ENCODE results near the gene MCM8.
"Not testable (repeated sequence)": the region's sequence is repeated elsewhere in the genome, so short reads cannot be mapped to it uniquely, and the experiment has no call there.

Gene MCM8

DNA sequence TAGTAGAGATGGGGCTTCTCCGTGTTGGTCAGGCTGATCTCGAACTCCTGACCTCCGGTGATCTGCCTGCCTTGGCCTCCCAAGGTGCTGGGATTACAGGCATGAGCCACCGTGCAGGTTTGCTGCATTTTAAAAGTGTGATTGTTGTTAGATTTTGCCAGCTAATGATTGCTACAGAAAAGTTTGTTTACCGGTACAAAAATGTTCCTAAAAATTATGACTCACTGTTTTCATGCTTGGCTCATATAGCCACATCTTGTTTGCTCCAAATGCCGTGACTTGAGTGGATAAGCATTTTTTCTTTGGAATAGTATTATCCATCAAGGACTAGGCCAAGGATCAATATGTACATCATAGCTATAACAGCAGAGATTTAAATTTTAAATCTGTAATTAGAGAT lies 79.1 kb downstream of the MCM8 start:
- TF ChIP-seq, protein P1, sequence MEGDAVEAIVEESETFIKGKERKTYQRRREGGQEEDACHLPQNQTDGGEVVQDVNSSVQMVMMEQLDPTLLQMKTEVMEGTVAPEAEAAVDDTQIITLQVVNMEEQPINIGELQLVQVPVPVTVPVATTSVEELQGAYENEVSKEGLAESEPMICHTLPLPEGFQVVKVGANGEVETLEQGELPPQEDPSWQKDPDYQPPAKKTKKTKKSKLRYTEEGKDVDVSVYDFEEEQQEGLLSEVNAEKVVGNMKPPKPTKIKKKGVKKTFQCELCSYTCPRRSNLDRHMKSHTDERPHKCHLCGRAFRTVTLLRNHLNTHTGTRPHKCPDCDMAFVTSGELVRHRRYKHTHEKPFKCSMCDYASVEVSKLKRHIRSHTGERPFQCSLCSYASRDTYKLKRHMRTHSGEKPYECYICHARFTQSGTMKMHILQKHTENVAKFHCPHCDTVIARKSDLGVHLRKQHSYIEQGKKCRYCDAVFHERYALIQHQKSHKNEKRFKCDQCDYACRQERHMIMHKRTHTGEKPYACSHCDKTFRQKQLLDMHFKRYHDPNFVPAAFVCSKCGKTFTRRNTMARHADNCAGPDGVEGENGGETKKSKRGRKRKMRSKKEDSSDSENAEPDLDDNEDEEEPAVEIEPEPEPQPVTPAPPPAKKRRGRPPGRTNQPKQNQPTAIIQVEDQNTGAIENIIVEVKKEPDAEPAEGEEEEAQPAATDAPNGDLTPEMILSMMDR (IDR thresholded peaks at IDR 0.05; ENCODE audit: borderline replicate concordance, control extremely low read depth, extremely low read depth, insufficient read depth, missing control alignments) = no peak
- no peak for DNase-seq (ENCODE audit: low spot score)
- in situ Hi-C loops (cut with MboI; ENCODE audit: low sequenced_read_pairs, unreplicated experiment) = no loop called here

DNA sequence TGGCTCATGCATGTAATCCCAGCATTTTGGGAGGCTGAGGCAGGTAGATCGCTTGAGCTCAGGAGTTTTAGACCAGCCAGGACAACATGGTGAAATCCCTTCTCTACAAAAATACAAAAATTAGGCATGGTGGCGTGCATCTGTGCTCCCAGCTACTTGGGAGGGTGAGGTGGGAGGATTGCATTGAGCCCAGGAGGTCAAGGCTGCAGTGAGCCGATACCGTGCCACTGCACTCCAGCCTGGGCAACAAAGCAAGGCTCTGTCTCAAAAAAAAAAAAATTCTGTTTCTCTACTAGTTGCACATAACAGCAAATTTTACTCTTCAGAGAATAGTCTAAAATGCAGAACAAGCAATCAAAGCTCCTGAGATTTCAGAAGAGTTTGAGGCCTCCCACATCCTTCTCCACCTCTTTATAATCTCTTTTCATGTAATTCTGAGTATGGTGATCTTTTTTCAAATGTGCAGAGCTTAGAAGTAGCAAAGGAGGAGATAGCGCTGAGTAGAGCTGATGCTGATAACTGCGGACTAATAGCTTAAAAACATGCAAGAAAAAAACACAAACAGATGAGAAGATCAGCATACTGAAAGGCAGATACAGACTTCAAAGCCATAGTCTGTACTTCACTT lies 80.1 kb downstream of the MCM8 start:
- in situ Hi-C loops (cut with MboI; ENCODE audit: low sequenced_read_pairs, unreplicated experiment) = no loop called here
- TF ChIP-seq, protein P1 (IDR thresholded peaks at IDR 0.05; ENCODE audit: borderline replicate concordance, control extremely low read depth, extremely low read depth, insufficient read depth, missing control alignments) = no peak

DNA sequence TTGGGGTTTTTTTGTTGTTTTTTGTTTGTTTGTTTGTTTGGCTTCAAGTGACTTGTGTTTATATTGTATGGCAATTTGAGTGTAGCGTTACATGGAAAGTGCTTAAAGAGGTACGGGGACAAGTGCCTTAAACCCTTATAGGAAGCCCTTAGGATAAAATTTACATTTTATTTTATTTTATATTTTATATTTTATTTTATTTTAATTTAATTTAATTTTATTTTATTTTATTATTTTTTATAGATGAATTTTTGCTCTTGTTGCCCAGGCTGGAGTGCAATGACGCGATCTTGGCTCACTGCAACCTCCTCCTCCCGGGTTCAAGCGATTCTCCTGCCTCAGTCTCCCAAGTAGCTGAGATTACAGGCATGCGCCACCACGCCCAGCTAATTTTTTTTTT lies 82.5 kb downstream of the MCM8 start:
- DNase-seq (ENCODE audit: low spot score); in situ Hi-C loops (cut with MboI; ENCODE audit: low sequenced_read_pairs, unreplicated experiment): not testable (repeated sequence)

More for the DNA sequence above, 80.1 kb downstream of the MCM8 start:
- DNase-seq (ENCODE audit: low spot score) = no peak

DNA sequence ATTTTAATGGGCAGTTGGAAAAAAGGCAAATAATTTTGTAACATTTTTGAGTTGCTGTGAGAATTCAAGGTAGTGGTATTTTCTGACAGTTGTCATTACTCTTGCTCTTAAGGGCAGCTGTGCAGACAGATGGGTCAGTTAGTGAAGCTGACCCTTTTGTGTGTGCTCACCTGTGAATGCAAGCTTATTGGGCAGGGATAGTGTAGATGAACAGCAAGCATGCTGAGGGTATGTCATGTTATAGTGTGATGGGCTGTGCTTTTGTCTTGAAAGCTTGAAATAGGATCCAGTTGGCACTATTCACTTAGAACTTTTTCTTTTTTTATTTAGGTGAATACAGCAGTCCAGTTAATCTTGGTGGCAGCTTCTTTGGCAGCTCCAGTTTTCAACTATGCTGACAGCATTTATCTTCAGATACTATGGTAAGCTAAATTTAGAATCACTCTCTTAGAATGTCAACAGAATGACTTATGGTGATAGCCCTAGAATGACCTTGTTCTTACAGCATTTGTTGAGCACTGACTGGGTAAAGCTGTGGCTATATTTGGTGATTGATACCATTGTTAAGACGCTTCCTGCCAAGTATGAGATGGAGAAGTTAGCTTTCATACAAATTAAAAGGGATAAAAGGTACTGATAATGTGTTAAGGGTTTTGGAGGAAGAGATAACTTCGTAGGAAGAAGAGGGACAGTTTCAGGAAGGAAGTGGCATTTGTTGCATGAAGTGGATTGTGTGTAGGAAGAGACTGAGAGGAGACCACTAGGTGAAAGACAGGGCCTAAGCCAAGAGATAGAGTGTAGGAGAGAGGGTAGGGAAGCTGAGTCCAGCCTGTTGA lies 83.9 kb downstream of the MCM8 start:
- DNase-seq (ENCODE audit: low spot score) = no peak
- TF ChIP-seq, protein P1 (IDR thresholded peaks at IDR 0.05; ENCODE audit: borderline replicate concordance, control extremely low read depth, extremely low read depth, insufficient read depth, missing control alignments) = no peak
- in situ Hi-C loops (cut with MboI; ENCODE audit: low sequenced_read_pairs, unreplicated experiment) = no loop called here

DNA sequence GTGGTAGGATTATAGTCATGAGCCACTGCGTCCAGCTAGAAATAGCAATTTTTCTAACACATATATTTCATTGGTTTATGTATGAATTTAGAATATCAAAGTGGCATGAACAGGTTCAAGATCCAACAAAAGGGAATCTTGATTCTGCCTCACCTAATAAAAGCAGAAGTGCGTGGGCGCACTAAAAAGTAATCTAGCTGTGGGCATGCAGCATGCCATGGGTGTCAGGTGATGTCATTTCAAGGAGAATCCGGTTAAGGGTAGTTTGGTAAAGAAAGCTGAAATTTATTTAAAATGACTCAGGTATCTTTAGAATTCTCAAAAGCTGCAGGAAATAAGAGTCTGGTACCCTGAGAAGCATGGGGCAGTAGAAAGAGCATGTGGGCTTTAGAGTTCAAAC lies 85.8 kb downstream of the MCM8 start:
- TF ChIP-seq, protein P1 (IDR thresholded peaks at IDR 0.05; ENCODE audit: borderline replicate concordance, control extremely low read depth, extremely low read depth, insufficient read depth, missing control alignments) = no peak
- in situ Hi-C loops (cut with MboI; ENCODE audit: low sequenced_read_pairs, unreplicated experiment) = no loop called here
- DNase-seq (ENCODE audit: low spot score) = no peak

DNA sequence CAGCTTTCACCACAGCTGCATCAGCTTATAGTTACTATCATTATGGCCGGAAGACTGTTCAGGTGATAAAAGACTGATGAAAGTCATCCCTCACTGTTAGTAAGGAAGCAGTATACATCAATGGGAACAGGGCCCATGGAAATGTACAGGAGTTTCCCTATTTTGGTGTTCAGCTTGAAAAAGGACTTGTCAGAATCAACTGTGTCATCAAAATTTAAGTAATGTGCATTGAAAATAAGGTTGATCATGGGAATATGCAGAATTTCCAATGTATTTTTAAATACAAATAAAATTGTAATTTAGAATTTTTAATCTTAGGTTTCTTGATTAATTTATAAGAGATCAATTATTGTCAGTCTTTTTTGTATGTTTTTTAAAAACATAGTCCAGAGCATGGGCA lies 86.6 kb downstream of the MCM8 start:
- DNase-seq (ENCODE audit: low spot score) = no peak
- in situ Hi-C loops (cut with MboI; ENCODE audit: low sequenced_read_pairs, unreplicated experiment) = no loop called here
- TF ChIP-seq, protein P1 (IDR thresholded peaks at IDR 0.05; ENCODE audit: borderline replicate concordance, control extremely low read depth, extremely low read depth, insufficient read depth, missing control alignments) = no peak

DNA sequence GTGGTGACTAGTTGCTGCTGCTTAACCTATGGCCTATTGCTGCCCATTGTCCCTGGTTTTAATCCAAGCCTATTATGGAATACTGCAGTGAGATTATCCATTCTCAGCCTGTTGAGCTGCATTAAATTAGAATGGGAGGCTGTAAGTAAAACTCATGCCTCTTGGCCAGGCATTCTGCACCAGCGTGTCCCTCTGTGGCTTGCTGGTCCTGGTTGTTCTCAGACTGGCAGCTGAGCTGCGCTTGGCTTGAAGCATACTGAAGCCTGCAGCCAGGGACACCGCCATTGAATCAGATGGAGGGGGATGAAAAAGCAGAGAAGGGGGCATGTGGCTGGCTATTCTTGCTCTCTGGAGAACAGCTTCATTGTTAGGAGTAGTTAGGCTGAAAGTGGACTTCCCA lies 87.8 kb downstream of the MCM8 start:
- in situ Hi-C loops (cut with MboI; ENCODE audit: low sequenced_read_pairs, unreplicated experiment) = no loop called here
- TF ChIP-seq, protein P1 (IDR thresholded peaks at IDR 0.05; ENCODE audit: borderline replicate concordance, control extremely low read depth, extremely low read depth, insufficient read depth, missing control alignments) = no peak
- no peak for DNase-seq (ENCODE audit: low spot score)

All from GM13976 (cell line).